ENCODE data around the gene INTS15.
"Not testable (repeated sequence)": the region's sequence is repeated elsewhere in the genome, so short reads cannot be mapped to it uniquely, and the experiment has no call there.

INTS15 gene

DNA sequence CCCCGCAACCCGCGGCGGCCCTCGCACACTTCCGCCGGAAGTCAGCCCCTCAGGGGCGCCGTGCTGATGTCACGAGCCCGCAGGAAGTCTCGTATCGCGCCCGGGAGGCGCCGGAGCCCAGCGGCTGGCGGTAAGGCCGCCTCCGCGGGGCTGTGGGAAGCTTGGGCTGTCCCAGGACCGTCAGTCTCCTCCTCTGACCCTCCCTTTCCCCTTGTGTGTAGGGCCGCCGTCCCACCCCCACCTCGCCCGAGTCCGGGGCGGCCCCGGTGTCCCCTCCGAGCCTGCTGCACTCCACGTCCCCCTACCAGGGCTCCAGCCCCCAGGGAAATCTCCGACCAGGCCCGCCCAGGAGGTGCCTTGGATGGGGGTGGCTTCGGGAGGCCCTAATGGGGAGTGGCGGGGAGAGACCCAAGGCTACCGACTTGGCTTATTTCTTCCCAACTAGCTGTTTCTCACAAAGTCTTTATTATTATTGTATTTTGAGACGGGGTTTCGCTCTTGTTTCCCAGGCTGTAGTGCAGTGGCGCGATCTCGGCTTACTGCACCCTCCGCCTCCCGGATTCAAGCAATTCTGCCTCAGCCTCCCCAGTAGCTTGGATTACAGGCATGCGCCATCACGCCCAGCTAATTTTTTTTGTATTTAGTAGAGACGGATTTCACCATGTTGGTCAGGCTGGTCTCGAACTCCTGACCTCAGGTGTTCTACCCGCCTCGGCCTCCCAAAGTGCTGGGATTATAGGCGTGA lies 12.3 kb upstream of the INTS15 start, which contains the start of gene ZDHHC4:
Gene ZDHHC4 (plus strand): TSS at position 86 of the 745 bp plus-strand sequence. CDS start 3,108 bp downstream, outside the sequence.
- peak; percentile 90 for DNase-seq

DNA sequence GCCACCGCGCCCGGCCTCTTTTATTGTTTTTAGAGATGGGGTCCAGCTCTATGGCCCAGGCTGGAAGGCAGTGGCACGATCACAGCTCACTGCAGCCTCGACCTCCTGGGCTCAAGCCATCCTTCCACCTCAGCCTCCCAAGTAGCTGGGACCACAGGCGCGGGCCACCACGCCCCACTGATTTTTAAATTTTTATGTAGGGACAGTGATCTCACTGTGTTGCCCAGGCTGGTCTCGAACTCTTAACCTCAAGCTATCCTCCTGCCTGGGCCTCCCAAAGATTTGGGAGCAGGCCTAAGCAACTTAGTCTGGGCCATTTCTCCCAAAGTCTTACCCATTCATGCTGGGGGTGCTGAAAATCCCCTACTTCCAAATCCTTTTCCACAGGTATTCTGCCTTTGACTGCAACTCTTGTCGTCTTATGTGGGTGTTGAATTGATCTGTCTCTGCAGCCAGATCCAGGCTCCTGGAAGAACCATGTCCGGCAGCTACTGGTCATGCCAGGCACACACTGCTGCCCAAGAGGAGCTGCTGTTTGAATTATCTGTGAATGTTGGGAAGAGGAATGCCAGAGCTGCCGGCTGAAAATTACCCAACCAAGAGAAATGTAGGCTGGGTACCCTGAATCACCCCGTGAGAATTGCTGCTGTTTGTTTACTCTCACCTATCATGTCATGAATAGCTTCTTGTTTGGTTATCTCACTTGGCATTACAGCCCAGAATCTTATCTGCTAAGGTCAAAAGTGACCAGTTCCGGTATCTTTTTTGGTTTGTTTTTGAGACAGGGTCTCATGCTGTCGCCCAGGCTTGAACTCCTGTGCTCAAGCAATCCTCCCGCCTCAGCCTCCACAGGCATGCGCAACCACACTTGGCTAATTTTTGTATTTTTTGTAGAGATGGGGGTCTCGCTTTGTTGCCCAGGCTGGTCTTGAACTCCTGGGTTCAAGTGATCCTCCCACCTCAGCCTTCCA lies 11.4 kb upstream of the INTS15 start:
- no peak for DNase-seq

DNA sequence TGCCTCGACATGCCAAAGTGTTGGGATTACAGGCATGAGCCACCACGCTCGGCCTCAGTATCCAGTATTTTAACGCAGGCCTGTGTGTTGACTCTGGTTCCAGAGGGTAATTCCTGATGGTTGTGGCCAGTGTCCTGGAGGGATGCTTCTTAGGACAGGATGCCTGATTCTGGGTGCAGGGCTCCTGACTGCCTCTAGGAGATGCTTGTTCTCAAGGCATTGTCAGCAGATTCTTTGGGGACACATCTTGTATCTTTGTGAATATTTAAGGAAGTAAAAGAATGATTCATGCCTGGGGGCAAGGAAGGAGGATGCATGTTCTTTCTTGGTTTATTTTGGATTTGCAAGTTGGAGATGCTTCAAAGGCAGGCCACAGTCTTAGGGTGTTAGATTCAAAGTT lies 10.4 kb upstream of the INTS15 start:
- no peak for DNase-seq

- DNase-seq, result not testable (repeated sequence)
Observed at GRCh38 chr7:6585746-6586432, 3.9 kb upstream of the INTS15 start.

- no peak for DNase-seq
Observed at GRCh38 chr7:6588566-6588965, 1.3 kb upstream of the INTS15 start.

DNA sequence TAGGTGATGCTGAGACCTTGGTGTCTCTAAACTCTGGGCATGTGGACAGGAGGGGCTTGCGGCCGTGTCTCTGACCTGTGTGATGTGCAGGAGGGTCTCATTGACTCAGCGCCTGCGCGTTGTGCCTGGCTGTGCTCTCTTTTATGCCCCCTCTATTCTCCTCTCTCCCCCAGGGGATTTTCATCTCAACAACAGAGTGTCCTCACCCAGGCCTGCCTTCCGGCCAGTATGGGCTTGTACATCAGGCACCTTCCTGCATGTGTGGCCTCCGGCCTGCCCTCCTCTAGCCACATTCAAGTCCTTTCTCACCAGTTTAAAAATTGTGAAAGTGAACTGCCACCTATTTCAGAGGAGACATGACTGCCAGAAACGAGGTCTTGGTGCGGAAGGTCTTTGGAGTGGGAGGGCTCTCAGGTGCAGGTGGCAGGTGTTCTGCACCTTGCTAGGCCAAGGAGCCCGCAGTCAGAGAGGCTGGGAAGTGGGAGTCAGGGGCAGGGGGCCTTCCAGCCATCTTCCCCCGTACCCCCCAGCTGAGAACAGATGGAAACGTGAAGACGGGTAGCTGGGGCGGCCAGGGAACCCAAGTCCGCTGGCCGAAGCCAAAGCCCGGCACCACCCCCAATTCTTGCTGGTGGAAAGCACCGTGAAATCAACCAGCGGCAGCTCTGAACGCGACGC lies 531 bp upstream of the INTS15 start:
- no peak for DNase-seq

DNA sequence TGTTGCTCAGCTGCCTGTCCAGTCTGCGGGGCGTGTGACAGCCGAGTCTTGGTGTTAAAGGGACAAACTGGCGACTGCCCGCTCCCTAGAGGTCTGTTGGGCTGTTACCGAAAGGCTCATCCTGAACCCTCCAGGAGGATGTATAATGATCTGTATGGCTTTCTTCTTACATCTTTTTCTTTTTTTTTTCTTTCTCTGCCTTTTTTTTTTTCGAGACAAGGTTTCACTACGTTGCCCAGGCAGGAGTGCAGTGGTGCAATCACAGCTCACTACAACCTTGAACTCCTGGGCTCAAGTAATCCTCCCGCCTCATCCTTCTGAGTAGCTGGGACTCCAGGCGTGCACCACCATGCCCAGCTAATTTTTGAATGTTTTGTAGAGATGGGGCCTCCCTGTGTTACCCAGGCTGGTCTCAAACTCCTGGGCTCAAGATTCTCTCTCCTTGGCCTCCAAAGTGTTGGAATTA lies 857 bp downstream of the INTS15 start:
- peak; percentile 19 for DNase-seq

DNA sequence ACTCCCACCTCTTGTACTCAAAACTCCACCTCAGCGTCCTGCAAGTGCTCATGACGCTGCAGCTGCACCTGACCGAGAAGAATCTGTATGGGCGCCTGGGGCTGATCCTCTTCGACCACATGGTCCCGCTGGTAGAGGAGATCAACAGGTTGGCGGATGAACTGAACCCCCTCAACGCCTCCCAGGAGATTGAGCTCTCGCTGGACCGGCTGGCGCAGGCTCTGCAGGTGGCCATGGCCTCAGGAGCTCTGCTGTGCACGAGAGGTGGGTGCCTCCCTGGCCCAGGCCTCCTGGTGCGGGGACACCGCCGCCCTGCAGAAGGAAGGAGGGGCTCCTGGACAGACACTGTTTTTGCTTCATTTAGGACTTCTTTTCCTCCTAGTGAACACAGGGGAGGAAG lies 10.3 kb downstream of the INTS15 start:
- DNase-seq, result no peak

DNA sequence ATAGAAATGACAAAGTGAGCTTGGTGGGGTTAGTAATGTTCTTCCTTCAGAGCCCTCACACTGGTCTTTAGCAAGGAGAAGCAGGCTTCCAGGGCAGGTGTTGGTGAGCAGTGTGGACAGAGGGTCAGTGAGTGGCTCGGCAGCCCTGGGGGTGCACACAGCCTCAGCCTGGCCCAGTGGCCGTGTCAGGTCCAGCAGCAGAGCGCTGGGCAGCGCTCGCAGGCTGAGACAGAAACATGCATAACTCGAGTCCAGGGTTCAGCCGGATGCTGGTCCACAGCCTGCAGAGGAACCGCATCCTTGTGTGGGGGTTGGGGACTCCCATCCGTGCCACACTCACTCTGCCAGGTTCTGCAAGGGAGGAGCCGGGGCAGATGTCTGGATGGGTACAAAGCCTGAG lies 14.6 kb downstream of the INTS15 start:
- no peak for DNase-seq

DNA sequence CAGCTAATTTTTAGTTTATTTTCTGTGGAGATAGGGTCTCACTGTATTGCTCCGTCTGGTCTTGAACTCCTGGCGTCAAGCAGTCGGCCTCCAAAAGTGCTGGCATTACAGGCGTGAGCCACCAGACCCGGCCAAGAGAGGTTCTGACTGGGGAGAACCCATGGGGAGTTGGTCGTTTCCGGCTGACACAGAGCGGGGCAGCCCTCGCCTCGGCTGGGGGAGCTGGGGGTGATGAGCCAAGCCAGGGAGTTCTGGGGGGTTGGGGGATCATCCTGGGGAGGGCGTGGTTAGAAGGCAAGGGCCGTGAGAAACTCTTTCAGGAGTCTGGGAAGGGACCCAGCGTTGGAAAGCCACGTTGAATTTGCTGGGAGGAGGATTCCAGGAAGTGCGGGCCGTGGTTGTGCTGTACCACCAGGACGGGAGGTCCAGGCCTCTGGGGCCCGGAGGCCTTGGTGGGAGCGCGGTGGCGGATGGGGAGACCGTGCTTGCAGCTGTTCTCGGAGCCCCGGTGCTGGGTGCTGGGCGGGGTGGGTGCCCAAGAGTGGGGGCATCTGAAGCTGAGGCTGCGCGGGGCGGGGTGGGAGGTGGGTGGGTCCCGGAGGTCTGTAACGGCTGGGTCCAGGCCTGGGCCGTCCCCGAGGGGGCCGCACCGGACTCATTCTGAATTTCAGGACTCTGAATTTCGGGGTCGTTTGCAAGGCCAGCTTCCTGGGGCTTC lies 17.2 kb downstream of the INTS15 start:
- no peak for DNase-seq

- DNase-seq, result no peak
Observed at GRCh38 chr7:6607651-6608051, 17.8 kb downstream of the INTS15 start.

GRCh38 chr7:6608081-6608480 lies 18.3 kb downstream of the INTS15 start:
- no peak for DNase-seq

DNA sequence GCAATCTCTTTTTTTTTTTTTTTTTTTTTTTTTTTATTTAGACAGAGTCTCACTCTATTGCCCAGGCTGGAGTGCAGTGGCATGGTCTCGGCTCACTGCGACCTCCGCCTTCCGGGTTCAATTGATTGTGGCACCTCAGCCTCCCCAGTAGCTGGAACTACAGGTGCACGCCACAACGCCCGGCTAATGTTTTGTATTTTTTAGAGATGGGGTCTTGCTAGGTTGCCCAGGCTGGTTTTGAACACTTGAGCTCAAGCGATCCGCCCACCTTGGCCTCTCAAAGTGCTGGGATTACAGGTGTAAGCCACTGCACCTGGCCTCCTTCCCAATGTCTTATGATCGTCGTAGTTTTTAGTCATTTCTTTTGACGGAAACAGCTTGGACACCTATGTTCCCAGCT lies 19.0 kb downstream of the INTS15 start:
- no peak for DNase-seq

DNA sequence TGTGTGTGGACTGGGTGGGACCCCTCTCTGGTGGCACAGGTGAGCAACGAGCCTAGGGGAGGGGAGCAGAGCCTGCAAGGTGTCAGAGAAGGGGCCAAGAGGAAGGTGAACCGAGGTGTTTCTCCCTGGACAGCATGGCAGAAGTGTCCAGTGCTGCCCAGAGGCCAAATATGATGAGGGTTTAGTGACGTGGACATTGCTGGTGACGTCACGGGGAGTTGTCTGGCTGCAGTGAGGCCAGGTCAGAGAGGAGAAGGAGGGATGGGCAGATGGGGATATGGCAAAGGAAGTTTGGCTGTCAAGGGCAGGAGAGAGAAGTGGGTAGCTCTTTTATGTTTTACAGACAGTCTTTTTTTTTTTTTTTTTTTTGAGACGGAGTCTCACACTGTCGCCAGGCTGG lies 23.0 kb downstream of the INTS15 start:
- no peak for DNase-seq

- no peak for DNase-seq
Observed at GRCh38 chr7:6613706-6614105, 23.9 kb downstream of the INTS15 start.

DNA sequence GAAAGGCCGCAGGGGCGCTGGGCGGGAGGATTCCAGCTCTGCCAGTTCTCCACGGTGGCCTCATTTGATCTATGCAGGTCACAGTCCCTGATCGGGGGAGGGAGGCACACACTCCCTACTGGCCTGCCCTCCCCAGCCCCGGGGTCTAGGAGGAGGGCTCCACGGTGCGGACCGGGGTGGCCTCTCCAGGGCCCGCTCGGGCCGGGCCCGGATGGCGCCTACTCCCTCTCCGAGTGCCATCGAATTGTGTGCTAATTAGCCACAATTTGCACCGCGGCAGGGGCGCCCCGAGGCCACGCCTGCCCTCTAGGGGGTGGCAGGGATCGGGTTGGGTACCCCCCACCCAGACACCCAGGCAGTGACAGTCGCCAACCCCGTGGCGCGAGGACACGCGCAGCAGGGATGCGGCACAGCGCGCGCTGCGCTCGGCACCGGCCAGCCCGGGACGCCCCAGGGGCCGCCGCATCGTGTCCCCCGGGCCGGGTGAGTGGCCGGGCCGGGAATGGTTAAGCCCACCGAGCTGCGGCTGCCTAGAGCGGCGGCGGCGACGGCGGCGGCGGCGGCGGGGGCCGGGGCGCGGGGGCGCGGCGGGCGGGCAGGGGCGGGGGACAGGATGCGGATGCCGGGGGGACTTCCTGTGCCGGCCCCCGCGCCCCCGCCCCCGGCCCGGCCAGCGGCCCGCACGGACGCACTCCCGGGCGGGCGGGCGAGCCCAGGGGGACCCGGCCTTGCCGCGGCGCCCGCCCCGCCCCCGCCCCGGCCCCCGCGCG lies 25.3 kb downstream of the INTS15 start, which contains the start of gene ZNF853:
Gene ZNF853 (plus strand): TSS at position 658 of the 770 bp plus-strand sequence. CDS start 565 bp downstream, outside the sequence.
- DNase-seq, result peak; percentile 60

- peak; percentile 38 for DNase-seq
Observed at GRCh38 chr7:6615723-6616555, 26.1 kb downstream of the INTS15 start.

GRCh38 chr7:6616854-6617643 lies 27.2 kb downstream of the INTS15 start:
- no peak for DNase-seq

DNA sequence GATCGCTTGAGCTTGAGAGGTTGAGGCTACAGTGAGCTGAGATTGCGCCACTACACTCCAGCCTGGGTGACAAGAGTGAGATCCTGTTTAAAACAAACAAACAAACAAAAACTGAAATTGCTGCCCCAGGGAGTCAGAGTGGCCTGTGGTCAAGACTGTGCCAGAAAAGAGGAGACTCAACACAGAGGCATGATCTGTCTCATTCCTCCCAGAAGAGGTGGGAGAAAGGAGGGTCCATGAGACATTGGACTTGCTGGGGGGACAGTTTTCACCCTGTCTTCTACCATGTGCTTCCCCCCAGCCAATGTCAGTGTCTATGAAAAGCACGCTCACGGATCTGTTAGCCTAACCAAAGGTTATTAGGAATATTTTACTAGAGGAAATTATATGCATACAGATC lies 28.8 kb downstream of the INTS15 start:
- no peak for DNase-seq

Measured in COR-L47 (cell line).